Thyroid gland (tissue), 4 donors: Measurements from ENCODE around the gene MRPL50. TPM values are rescaled to one million over a fixed set of nuclear protein-coding genes. Genes with fewer than 3 reads are reported as not detected.

Experiments used
- DNase-seq, 2 donors: peaks; one replicate each; pipeline ENCODE4 v3.0.0-alpha.2; 2019
- H3K27ac ChIP-seq, 3 donors: fragments of 200-600 bp; sonication (generic); 1 replicate in 2 of 3; 2 replicates in 1 of 3; pipeline ENCODE4 v1.5.1; 2016 to 2019; ENCODE audit warnings: mild to moderate bottlenecking in 1 of 3, moderate library complexity in 1 of 3
- H3K27me3 ChIP-seq: fragments of 200-600 bp; sonication (generic); one replicate; pipeline ENCODE4 v1.5.1; 2019
- H3K36me3 ChIP-seq, 2 donors: fragments of 200-600 bp; sonication (generic); one replicate each; pipeline ENCODE4 v1.5.1; 2016 to 2019
- H3K4me1 ChIP-seq, 2 donors: fragments of 200-600 bp; sonication (generic); one replicate each; pipeline ENCODE4 v1.5.1; 2017 to 2019
- H3K4me3 ChIP-seq, 3 donors: fragments of 200-600 bp; sonication (generic); replicated peaks in 1 of 3; 1 replicate in 2 of 3; 2 replicates in 1 of 3; pipeline ENCODE4 v1.5.1; 2016; ENCODE audit warnings: mild to moderate bottlenecking in 1 of 3
- H3K9me3 ChIP-seq: fragments of 200-600 bp; sonication (generic); one replicate; pipeline ENCODE4 v1.5.1; 2017
- CTCF ChIP-seq, 6 experiments: fragments of 200-600 bp in 3 of 6; fragments of 450-650 bp in 3 of 6; sonication (generic) in 3 of 6; IDR thresholded peaks; one replicate each; pipeline ENCODE4 v1.5.1; 2016 to 2019; ENCODE audit warnings: antibody characterized with exemption in 6 of 6, mild to moderate bottlenecking in 2 of 6, inconsistent platforms in 1 of 6, moderate library complexity in 1 of 6
- POLR2A ChIP-seq, 2 donors: fragments of 450-650 bp; IDR thresholded peaks; one replicate each; pipeline ENCODE4 v1.6.1; 2017; ENCODE audit warnings: antibody characterized with exemption in 2 of 2, mild to moderate bottlenecking in 2 of 2, moderate library complexity in 1 of 2
- WGBS, 2 donors: methylation state at CpG; one replicate each; pipeline ENCODE4 v1.1.5; 2017; 5-methylcytosine and 5-hydroxymethylcytosine counted together
- intact Hi-C: fragments of 100-400 bp; cut with DNase I; formaldehyde crosslinking; loops from one replicate; pipeline ENCODE4 v1.15.1; 2023
- total RNA-seq, 4 donors: library from RNA; depleted of rRNA; stranded (reverse); fragments of >200 nt; gene quantifications; one replicate each; pipeline ENCODE4 v1.2.3, GENCODE V29; 2016

The MRPL50 gene
- total RNA-seq, 4 donors from 2014 or later = 12.5 to 17.4 (median 13.7) TPM

GRCh38 chr9:101369884-101370531, 28.4 kb downstream of the MRPL50 start:
- Histone ChIP-seq H3K36me3 (no peaks in the 10 kb centered on the region), H3K4me1 (no peaks in the 10 kb centered on the region), H3K4me3 (no peak overlapping the region), H3K27ac (no peak overlapping the region), H3K27me3 (no peaks in the 10 kb centered on the region), H3K9me3 (no peaks in the 10 kb centered on the region)
- DNase-seq = no peak
- intact Hi-C loops = no loop called here
- WGBS, 2 donors = 55 to 83% methylated on average over 2 of the region's 2 CpGs
- TF ChIP-seq CTCF (IDR thresholded peaks at IDR 0.05) = no peak
- no peak for TF ChIP-seq POLR2A (IDR thresholded peaks at IDR 0.05)

DNA sequence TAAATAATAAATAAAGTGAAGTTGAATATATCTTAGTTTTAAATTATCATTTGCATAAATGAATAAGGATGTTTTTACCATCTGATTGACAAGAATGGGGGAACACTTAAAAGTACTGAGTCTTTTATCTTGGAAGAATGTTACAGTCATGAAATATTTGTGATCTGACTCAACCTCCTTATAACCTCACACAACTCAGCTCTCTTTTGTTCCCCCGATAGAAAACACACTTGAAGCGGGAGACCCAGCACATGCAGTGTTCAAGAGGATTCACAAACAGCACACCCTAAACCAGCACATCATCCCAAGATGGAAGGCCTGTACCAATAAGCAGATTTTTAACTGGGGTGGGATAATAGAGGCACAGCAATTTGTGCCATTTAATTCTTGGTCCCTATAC, 29.1 kb downstream of the MRPL50 start:
- Histone ChIP-seq H3K27me3 (no peaks in the 10 kb centered on the region), H3K36me3 (no peaks in the 10 kb centered on the region), H3K4me3 (no peak overlapping the region), H3K4me1 (no peaks in the 10 kb centered on the region), H3K27ac (no peak overlapping the region), H3K9me3 (no peaks in the 10 kb centered on the region)
- 80 to 86% methylated on average over 2 of the region's 2 CpGs for WGBS, 2 donors
- intact Hi-C loops = no loop called here
- TF ChIP-seq CTCF (IDR thresholded peaks at IDR 0.05) (no peak), POLR2A (IDR thresholded peaks at IDR 0.05) (no peak)
- DNase-seq = no peak

GRCh38 chr9:101367323-101367722, 31.1 kb downstream of the MRPL50 start:
- H3K27me3 ChIP-seq = no peaks in the 10 kb centered on the region
- intact Hi-C loops = no loop called here

DNA sequence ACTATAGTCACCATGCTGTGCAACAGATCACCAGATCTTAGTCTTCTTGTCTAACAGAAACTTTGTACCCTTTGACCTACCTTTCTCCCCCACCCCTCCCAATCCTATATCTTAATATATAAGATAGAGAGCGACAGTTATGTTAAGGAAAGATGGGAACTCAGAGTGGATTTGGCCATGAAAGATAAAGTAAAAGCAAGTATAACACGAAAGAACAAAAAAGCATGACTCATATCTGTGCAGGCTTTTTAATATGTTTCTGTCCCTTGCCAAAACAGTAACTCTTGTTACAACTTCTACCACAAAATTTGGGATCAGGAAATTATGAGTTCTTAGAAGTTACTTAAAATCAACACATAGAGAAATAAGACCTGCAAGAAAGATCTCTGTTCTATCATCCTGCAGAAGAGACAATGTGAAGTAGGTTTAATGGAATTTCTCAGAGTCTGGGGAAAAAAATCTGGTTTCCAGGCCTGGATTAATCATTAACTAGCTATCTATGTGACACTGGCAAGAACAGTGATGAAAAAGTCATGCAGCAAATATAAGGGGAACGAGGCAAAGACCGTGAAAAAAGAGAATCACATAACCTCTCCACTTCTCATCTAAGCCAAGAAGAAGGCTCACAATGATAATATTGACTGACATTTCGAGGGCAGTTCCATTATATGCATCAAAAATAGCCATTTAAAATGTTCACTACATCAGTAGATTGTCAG, 32.2 kb downstream of the MRPL50 start:
- TF ChIP-seq POLR2A (IDR thresholded peaks at IDR 0.05) = no peak
- TF ChIP-seq CTCF (IDR thresholded peaks at IDR 0.05) = no peak
- Histone ChIP-seq H3K36me3 (no peaks in the 10 kb centered on the region), H3K9me3 (no peaks in the 10 kb centered on the region), H3K27me3 (no peaks in the 10 kb centered on the region), H3K27ac (no peak overlapping the region), H3K4me3 (no peak overlapping the region), H3K4me1 (no peaks in the 10 kb centered on the region)
- intact Hi-C loops = no loop called here
- 65 to 80% methylated on average over 5 of the region's 5 CpGs for WGBS, 2 donors
- no peak for DNase-seq

More at GRCh38 chr9:101367323-101367722, 31.1 kb downstream of the MRPL50 start:
- Histone ChIP-seq H3K4me1 (no peaks in the 10 kb centered on the region), H3K9me3 (no peaks in the 10 kb centered on the region), H3K36me3 (no peaks in the 10 kb centered on the region), H3K27ac (no peak overlapping the region), H3K4me3 (no peak overlapping the region)
- WGBS, 2 donors = 93 to 96% methylated on average over 3 of the region's 3 CpGs
- no peak for DNase-seq
- no peak for TF ChIP-seq POLR2A (IDR thresholded peaks at IDR 0.05)
- TF ChIP-seq CTCF (IDR thresholded peaks at IDR 0.05) = no peak

- intact Hi-C loops = no loop called here
- TF ChIP-seq CTCF (IDR thresholded peaks at IDR 0.05) (no peak), POLR2A (IDR thresholded peaks at IDR 0.05) (no peak)
Observed at GRCh38 chr9:101365181-101365580, 33.2 kb downstream of the MRPL50 start.

More at GRCh38 chr9:101365181-101365580, 33.2 kb downstream of the MRPL50 start:
- DNase-seq = no peak
- no peaks in the 10 kb centered on the region for H3K36me3 ChIP-seq
- no peak overlapping the region for H3K27ac ChIP-seq
- H3K4me3 ChIP-seq = no peak overlapping the region
- H3K9me3 ChIP-seq = no peaks in the 10 kb centered on the region
- no peaks in the 10 kb centered on the region for H3K27me3 ChIP-seq
- H3K4me1 ChIP-seq = no peaks in the 10 kb centered on the region
